HEK293 (cell line): ENCODE measurements around the gene KRT13.
A peak's percentile ranks its signal among the peaks of the same experiment; 100 is the strongest.

Experiments used
- CTCF ChIA-PET: fragments of 350-600 bp; formaldehyde crosslinking; extraction: SDS; loops from one replicate; lab custom pipeline; 2021; ENCODE audit warnings: antibody characterized with exemption; lab: Yijun Ruan, JAX
- POLR2A ChIA-PET: fragments of 300-600 bp; formaldehyde crosslinking; extraction: SDS; loops from one replicate; lab custom pipeline; 2020; ENCODE audit warnings: antibody characterized with exemption, inconsistent platforms; lab: Yijun Ruan, JAX
- H3K27ac ChIP-seq: fragments of 200-500 bp; sonication (Bioruptor generic); 2 replicates; pipeline ENCODE4 v1.5.1; 2014; ENCODE audit warnings: low read depth, low read length, control low read depth, inconsistent platforms; ENCODE audit errors: extremely low read depth
- H3K36me3 ChIP-seq, 2 experiments: fragments of 200-500 bp in 1 of 2; sonication (Bioruptor generic) in 1 of 2; 1 replicate in 1 of 2; 2 replicates in 1 of 2; pipeline ENCODE4 v1.5.1; 2014 to 2017; ENCODE audit warnings: inconsistent platforms in 2 of 2, low read length in 2 of 2; ENCODE audit not compliant: control insufficient read depth in 2 of 2, insufficient read depth in 1 of 2
- H3K4me1 ChIP-seq: fragments of 200-500 bp; sonication (Bioruptor generic); 2 replicates; pipeline ENCODE4 v1.5.1; 2014; ENCODE audit warnings: mild to moderate bottlenecking, low read length, inconsistent platforms; ENCODE audit not compliant: control insufficient read depth, insufficient read depth
- H3K4me3 ChIP-seq: 2 replicates; pipeline ENCODE4 v1.5.1; 2011; ENCODE audit warnings: low read depth, mild to moderate bottlenecking, control low read depth, low read length, moderate library complexity
- H3K9me3 ChIP-seq: fragments of 200-500 bp; sonication (Bioruptor generic); 2 replicates; pipeline ENCODE4 v1.5.1; 2014; ENCODE audit warnings: low read depth, low read length, inconsistent platforms; ENCODE audit not compliant: control insufficient read depth, insufficient read depth
- BCL11A ChIP-seq: fragments of 450-650 bp; formaldehyde crosslinking; IDR thresholded peaks from 2 replicates; pipeline ENCODE4 v1.5.1; 2016; ENCODE audit warnings: low read depth, missing biosample characterization, missing genetic modification characterization
- GLIS1 ChIP-seq: fragments of 450-650 bp; formaldehyde crosslinking; IDR thresholded peaks from 2 replicates; pipeline ENCODE4 v1.5.1; 2016; ENCODE audit warnings: missing biosample characterization, missing genetic modification characterization
- IKZF3 ChIP-seq: fragments of 450-650 bp; IDR thresholded peaks from 2 replicates; pipeline ENCODE4 v1.5.0; 2018; ENCODE audit warnings: missing biosample characterization, mild to moderate bottlenecking, missing genetic modification characterization, moderate library complexity
- SCRT1 ChIP-seq: fragments of 450-650 bp; formaldehyde crosslinking; IDR thresholded peaks from 2 replicates; pipeline ENCODE4 v1.5.1; 2016; ENCODE audit warnings: missing biosample characterization, missing genetic modification characterization, borderline replicate concordance
- TRIM28 ChIP-seq: IDR thresholded peaks from 2 replicates; pipeline ENCODE4 v1.6.1; 2011; ENCODE audit warnings: low read length, control low read depth, borderline replicate concordance
- ZNF140 ChIP-seq: fragments of 450-650 bp; formaldehyde crosslinking; IDR thresholded peaks from 2 replicates; pipeline ENCODE4 v1.5.1; 2016; ENCODE audit warnings: missing biosample characterization, missing genetic modification characterization
- ZNF175 ChIP-seq: fragments of 450-650 bp; formaldehyde crosslinking; IDR thresholded peaks from 2 replicates; pipeline ENCODE4 v1.5.1; 2016; ENCODE audit warnings: missing biosample characterization, missing genetic modification characterization
- ZNF530 ChIP-seq: fragments of 450-650 bp; formaldehyde crosslinking; IDR thresholded peaks from 2 replicates; pipeline ENCODE4 v1.5.1; 2016; ENCODE audit warnings: low read depth, missing biosample characterization, missing genetic modification characterization
- ZNF596 ChIP-seq: fragments of 450-650 bp; IDR thresholded peaks from 2 replicates; pipeline ENCODE4 v1.5.0; 2018; ENCODE audit warnings: missing biosample characterization, mild to moderate bottlenecking, missing genetic modification characterization, moderate library complexity
- ZNF626 ChIP-seq: fragments of 450-650 bp; sonication (Bioruptor Pico); formaldehyde crosslinking; IDR thresholded peaks from 2 replicates; pipeline ENCODE4 v1.5.1; 2018; ENCODE audit warnings: missing biosample characterization, missing genetic modification characterization, inconsistent platforms
- ZNF664 ChIP-seq: fragments of 450-650 bp; formaldehyde crosslinking; IDR thresholded peaks from 2 replicates; pipeline ENCODE4 v1.5.1; 2016; ENCODE audit warnings: missing biosample characterization, missing genetic modification characterization
- TF ChIP-seq, protein P1 (sequence below): fragments of 450-650 bp; formaldehyde crosslinking; IDR thresholded peaks from 2 replicates; pipeline ENCODE4 v1.5.1; 2017; ENCODE audit warnings: missing biosample characterization, missing genetic modification characterization
- TF ChIP-seq, protein P2 (sequence below): fragments of 450-650 bp; formaldehyde crosslinking; IDR thresholded peaks from 2 replicates; pipeline ENCODE4 v1.5.1; 2016; ENCODE audit warnings: missing biosample characterization, missing genetic modification characterization
- TF ChIP-seq, protein P3 (sequence below): fragments of 450-650 bp; formaldehyde crosslinking; IDR thresholded peaks from 2 replicates; pipeline ENCODE4 v1.5.1; 2016; ENCODE audit warnings: missing biosample characterization, missing genetic modification characterization
- TF ChIP-seq, protein P4 (sequence below): fragments of 450-650 bp; formaldehyde crosslinking; IDR thresholded peaks from 2 replicates; pipeline ENCODE4 v1.5.1; 2016; ENCODE audit warnings: missing biosample characterization, missing genetic modification characterization

The KRT13 gene

DNA sequence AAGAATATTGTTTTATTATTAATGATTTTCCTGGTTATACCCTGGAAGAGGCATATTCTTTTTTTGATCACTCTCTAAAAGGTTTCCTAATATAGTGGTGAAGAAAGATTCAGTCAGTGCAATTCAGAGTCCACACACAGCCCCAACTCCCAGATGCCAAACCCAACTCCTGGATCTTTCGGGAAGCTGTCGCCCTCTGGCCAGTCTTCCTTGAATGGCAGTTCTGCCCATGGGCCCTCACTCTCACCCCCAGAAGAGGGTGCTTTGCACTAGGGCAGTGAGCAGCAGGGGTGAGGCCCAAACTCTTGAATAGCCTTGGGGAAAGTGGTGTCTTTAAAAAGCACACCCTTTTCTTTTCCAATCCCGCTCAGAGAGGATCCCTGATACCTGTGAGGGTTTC lies 49.2 kb downstream of the KRT13 start:
- POLR2A ChIA-PET: no interaction called here
- CTCF ChIA-PET: no interaction called here
- no peaks in the 10 kb centered on the region for H3K9me3 ChIP-seq

DNA sequence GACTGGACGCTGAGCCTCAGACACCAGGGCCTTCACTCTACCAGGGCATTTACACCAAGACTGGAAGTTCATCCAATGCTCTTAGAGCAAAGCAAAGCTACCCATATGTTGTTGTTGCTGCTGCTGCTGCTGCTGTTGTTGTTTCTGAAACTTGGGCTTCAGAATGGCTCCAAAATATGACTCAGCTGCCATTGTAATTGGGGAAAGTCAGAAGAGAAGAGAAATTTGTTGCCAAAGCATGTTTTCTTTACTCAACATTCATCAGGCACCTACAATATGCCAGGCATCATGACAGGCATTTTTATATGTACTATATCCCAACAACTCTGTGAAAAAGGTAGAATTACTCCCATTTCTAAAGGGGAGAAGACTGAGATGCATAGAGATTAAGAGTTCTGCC lies 50.2 kb downstream of the KRT13 start:
- no peak overlapping the region for H3K27ac ChIP-seq
- H3K9me3 ChIP-seq: no peaks in the 10 kb centered on the region
- TF ChIP-seq, protein P1, sequence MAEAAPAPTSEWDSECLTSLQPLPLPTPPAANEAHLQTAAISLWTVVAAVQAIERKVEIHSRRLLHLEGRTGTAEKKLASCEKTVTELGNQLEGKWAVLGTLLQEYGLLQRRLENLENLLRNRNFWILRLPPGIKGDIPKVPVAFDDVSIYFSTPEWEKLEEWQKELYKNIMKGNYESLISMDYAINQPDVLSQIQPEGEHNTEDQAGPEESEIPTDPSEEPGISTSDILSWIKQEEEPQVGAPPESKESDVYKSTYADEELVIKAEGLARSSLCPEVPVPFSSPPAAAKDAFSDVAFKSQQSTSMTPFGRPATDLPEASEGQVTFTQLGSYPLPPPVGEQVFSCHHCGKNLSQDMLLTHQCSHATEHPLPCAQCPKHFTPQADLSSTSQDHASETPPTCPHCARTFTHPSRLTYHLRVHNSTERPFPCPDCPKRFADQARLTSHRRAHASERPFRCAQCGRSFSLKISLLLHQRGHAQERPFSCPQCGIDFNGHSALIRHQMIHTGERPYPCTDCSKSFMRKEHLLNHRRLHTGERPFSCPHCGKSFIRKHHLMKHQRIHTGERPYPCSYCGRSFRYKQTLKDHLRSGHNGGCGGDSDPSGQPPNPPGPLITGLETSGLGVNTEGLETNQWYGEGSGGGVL: no peak
- no peak for TF ChIP-seq TRIM28
- TF ChIP-seq, protein P2, sequence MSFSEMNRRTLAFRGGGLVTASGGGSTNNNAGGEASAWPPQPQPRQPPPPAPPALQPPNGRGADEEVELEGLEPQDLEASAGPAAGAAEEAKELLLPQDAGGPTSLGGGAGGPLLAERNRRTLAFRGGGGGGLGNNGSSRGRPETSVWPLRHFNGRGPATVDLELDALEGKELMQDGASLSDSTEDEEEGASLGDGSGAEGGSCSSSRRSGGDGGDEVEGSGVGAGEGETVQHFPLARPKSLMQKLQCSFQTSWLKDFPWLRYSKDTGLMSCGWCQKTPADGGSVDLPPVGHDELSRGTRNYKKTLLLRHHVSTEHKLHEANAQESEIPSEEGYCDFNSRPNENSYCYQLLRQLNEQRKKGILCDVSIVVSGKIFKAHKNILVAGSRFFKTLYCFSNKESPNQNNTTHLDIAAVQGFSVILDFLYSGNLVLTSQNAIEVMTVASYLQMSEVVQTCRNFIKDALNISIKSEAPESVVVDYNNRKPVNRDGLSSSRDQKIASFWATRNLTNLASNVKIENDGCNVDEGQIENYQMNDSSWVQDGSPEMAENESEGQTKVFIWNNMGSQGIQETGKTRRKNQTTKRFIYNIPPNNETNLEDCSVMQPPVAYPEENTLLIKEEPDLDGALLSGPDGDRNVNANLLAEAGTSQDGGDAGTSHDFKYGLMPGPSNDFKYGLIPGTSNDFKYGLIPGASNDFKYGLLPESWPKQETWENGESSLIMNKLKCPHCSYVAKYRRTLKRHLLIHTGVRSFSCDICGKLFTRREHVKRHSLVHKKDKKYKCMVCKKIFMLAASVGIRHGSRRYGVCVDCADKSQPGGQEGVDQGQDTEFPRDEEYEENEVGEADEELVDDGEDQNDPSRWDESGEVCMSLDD (tag by site-specific recombination): no peak
- no peak for TF ChIP-seq IKZF3
- TF ChIP-seq ZNF626: no peak
- no peak for TF ChIP-seq SCRT1 (tag by site-specific recombination)
- TF ChIP-seq, protein P3, sequence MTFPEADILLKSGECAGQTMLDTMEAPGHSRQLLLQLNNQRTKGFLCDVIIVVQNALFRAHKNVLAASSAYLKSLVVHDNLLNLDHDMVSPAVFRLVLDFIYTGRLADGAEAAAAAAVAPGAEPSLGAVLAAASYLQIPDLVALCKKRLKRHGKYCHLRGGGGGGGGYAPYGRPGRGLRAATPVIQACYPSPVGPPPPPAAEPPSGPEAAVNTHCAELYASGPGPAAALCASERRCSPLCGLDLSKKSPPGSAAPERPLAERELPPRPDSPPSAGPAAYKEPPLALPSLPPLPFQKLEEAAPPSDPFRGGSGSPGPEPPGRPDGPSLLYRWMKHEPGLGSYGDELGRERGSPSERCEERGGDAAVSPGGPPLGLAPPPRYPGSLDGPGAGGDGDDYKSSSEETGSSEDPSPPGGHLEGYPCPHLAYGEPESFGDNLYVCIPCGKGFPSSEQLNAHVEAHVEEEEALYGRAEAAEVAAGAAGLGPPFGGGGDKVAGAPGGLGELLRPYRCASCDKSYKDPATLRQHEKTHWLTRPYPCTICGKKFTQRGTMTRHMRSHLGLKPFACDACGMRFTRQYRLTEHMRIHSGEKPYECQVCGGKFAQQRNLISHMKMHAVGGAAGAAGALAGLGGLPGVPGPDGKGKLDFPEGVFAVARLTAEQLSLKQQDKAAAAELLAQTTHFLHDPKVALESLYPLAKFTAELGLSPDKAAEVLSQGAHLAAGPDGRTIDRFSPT: no peak
- TF ChIP-seq, all 188 proteins: peak for 0
- Histone ChIP-seq H3K36me3 (no peaks in the 10 kb centered on the region), H3K4me1 (no peaks in the 10 kb centered on the region), H3K4me3 (no peak overlapping the region)
- POLR2A ChIA-PET: no interaction called here
- CTCF ChIA-PET: no interaction called here

More for the DNA sequence above, 49.2 kb downstream of the KRT13 start:
- no peak overlapping the region for H3K27ac ChIP-seq
- TF ChIP-seq ZNF596 (tag by site-specific recombination): no peak
- TF ChIP-seq, protein P4, sequence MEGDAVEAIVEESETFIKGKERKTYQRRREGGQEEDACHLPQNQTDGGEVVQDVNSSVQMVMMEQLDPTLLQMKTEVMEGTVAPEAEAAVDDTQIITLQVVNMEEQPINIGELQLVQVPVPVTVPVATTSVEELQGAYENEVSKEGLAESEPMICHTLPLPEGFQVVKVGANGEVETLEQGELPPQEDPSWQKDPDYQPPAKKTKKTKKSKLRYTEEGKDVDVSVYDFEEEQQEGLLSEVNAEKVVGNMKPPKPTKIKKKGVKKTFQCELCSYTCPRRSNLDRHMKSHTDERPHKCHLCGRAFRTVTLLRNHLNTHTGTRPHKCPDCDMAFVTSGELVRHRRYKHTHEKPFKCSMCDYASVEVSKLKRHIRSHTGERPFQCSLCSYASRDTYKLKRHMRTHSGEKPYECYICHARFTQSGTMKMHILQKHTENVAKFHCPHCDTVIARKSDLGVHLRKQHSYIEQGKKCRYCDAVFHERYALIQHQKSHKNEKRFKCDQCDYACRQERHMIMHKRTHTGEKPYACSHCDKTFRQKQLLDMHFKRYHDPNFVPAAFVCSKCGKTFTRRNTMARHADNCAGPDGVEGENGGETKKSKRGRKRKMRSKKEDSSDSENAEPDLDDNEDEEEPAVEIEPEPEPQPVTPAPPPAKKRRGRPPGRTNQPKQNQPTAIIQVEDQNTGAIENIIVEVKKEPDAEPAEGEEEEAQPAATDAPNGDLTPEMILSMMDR: peak; percentile 40; the same call in 1 of the 2 replicates
- H3K36me3 ChIP-seq: no peaks in the 10 kb centered on the region
- no peaks in the 10 kb centered on the region for H3K4me1 ChIP-seq
- H3K4me3 ChIP-seq: no peak overlapping the region

DNA sequence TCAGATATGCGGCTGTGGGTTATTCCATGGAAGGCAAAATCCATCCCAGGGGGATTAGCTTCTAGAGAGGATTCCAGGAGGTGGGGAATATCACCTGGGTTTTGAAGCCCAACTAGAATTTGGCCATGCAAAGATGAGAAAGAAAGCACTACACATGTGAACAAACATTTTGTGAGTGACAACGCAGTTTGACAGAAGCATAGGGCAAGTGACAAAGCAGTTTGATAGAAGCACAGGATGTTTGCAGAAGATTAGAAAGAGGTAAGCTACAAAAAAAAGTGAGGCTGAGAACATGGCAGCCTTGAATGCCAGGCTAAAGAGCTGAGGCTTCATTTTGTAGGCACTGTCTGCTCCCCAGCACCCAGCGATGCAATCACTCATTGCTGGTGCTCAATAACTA lies 52.3 kb downstream of the KRT13 start:
- Histone ChIP-seq H3K4me3 (no peak overlapping the region), H3K4me1 (no peaks in the 10 kb centered on the region), H3K9me3 (no peaks in the 10 kb centered on the region), H3K27ac (no peak overlapping the region), H3K36me3 (no peaks in the 10 kb centered on the region)
- CTCF ChIA-PET: interaction anchor here (0.9 to 2.2 kb wide), 2 partner anchors 97 to 210 kb away, joined by 3 to 7 read pairs; no protein-coding TSS in a partner anchor
- TF ChIP-seq GLIS1 (tag by site-specific recombination) (no peak), BCL11A (tag by site-specific recombination) (no peak), ZNF530 (tag by site-specific recombination) (no peak), ZNF175 (tag by site-specific recombination) (no peak), ZNF664 (tag by site-specific recombination) (no peak), ZNF140 (tag by site-specific recombination) (no peak)
- POLR2A ChIA-PET: no interaction called here
